CD4-positive, alpha-beta memory T cell (primary cell): ENCODE results near the gene ENSA. TPM values are rescaled to one million over a fixed set of nuclear protein-coding genes. Genes with fewer than 3 reads are reported as not detected.
A peak's percentile ranks its signal among the peaks of the same experiment; 100 is the strongest.
"Not testable (repeated sequence)": the region's sequence is repeated elsewhere in the genome, so short reads cannot be mapped to it uniquely, and the experiment has no call there.

Experiments
- CTCF ChIA-PET: fragments of 350-600 bp; sonication (Branson Sonifier 250); formaldehyde crosslinking; loops from one replicate; lab custom pipeline; 2021; ENCODE audit warnings: inconsistent platforms; ENCODE audit not compliant: partially characterized antibody; lab: Charles Lee
- POLR2A ChIA-PET: fragments of 350-600 bp; sonication (Branson Sonifier 250); formaldehyde crosslinking; loops from one replicate; lab custom pipeline; 2021; ENCODE audit not compliant: partially characterized antibody; lab: Charles Lee
- DNase-seq, 5 donors: peaks; one replicate each; pipeline versions ENCODE4 v3.0.0 to v3.0.0-alpha.2; 2020 to 2022; ENCODE audit warnings: mixed read lengths in 1 of 5
- H3K27ac ChIP-seq: one replicate; pipeline ENCODE4 v1.7.0; 2013; ENCODE audit warnings: low read depth, low read length
- H3K27me3 ChIP-seq: 2 replicates; pipeline ENCODE4 v1.7.0; 2013; ENCODE audit warnings: mild to moderate bottlenecking, low read length, moderate library complexity; ENCODE audit not compliant: insufficient read depth
- H3K36me3 ChIP-seq: 2 replicates; pipeline ENCODE4 v1.7.0; 2013; ENCODE audit warnings: mild to moderate bottlenecking, low read length, moderate library complexity; ENCODE audit not compliant: insufficient read depth
- H3K4me1 ChIP-seq: 2 replicates; pipeline ENCODE4 v1.7.0; 2013; ENCODE audit warnings: mild to moderate bottlenecking, low read length, moderate library complexity; ENCODE audit not compliant: insufficient read depth
- H3K4me3 ChIP-seq, 2 donors: one replicate each; pipeline ENCODE4 v1.7.0; 2013; ENCODE audit warnings: low read length in 2 of 2, mild to moderate bottlenecking in 1 of 2
- H3K9me3 ChIP-seq, 2 donors: one replicate each; pipeline ENCODE4 v1.7.0; 2013; ENCODE audit warnings: low read length in 2 of 2, control low read depth in 1 of 2; ENCODE audit not compliant: control insufficient read depth in 1 of 2
- H3K27ac Mint-ChIP-seq, 7 donors: one replicate each; pipeline ENCODE4 v1.8.0; 2020 to 2021; ENCODE audit warnings: mixed read lengths in 7 of 7, mild to moderate bottlenecking in 6 of 7, inconsistent platforms in 3 of 7, moderate library complexity in 3 of 7
- H3K27me3 Mint-ChIP-seq, 2 donors: one replicate each; pipeline ENCODE4 v1.8.0; 2020 to 2021; ENCODE audit warnings: mixed read lengths in 2 of 2
- H3K36me3 Mint-ChIP-seq, 2 donors: one replicate each; pipeline ENCODE4 v1.8.0; 2020 to 2021; ENCODE audit warnings: mixed read lengths in 2 of 2, inconsistent platforms in 1 of 2, mild to moderate bottlenecking in 1 of 2
- H3K4me1 Mint-ChIP-seq, 4 donors: one replicate each; pipeline ENCODE4 v1.8.0; 2020 to 2021; ENCODE audit warnings: mixed read lengths in 4 of 4, mild to moderate bottlenecking in 1 of 4
- H3K4me3 Mint-ChIP-seq, 8 donors: one replicate each; pipeline ENCODE4 v1.8.0; 2020 to 2021; ENCODE audit warnings: mixed read lengths in 8 of 8, mild to moderate bottlenecking in 7 of 8, moderate library complexity in 6 of 8, inconsistent platforms in 3 of 8
- H3K9me3 Mint-ChIP-seq, 8 donors: one replicate each; pipeline ENCODE4 v1.8.0; 2020 to 2021; ENCODE audit warnings: mixed read lengths in 8 of 8, mild to moderate bottlenecking in 5 of 8, inconsistent platforms in 3 of 8, moderate library complexity in 1 of 8
- intact Hi-C: fragments of 100-400 bp; cut with micrococcal nuclease; formaldehyde crosslinking; loops from one replicate; pipeline ENCODE4 v1.15.1; 2023
- polyA plus RNA-seq, 2 donors: library from polyadenylated mRNA; unstranded; fragments of 300-500 nt; fragmentation: Illumina TruSeq; gene quantifications; one replicate each; pipeline ENCODE4 v1.2.3, GENCODE V29; 2021
- total RNA-seq, 2 experiments: library from RNA; stranded (reverse); gene quantifications; one replicate each; pipeline ENCODE4 v1.2.3, GENCODE V29; 2021

The ENSA gene
- total and polyA plus RNA-seq, 4 experiments from 2014 or later: 52.4 to 101 (median 77.4) TPM

DNA sequence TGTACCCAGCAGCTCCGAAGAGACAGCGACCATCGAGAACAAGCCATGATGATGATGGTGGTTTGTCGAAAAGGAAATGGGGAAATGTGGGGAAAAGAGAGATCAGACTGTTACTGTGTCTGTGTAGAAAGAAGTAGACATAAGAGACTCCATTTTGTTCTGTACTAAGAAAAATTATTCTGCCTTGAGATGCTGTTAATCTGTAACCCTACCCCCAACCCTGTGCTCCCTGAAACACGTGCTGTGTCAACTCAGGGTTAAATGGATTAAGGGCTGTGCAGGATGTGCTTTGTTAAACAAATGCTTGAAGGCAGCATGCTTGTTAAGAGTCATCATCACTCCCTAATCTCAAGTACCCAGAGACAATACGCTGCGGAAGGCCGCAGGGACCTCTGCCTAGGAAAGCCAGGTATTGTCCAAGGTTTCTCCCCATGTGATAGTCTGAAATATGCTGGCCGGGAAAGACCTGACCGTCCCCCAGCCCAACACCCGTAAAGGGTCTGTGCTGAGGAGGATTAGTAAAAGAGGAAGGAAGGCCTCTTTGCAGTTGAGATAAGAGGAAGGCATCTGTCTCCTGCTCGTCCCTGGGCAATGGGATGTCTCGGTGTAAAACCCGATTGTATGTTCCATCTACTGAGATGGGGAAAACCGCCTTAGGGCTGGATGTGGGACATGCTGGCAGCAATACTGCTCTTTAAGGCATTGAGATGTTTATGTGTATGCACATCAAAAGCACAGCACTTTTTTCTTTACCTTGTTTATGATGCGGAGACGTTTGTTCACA lies 5.6 kb upstream of the ENSA start:
- H3K9me3 Mint-ChIP-seq, H3K9me3 ChIP-seq, H3K36me3 Mint-ChIP-seq, H3K27ac Mint-ChIP-seq, H3K4me3 Mint-ChIP-seq, CTCF ChIA-PET, H3K4me3 ChIP-seq, POLR2A ChIA-PET, intact Hi-C loops, H3K27me3 ChIP-seq, H3K27ac ChIP-seq, H3K4me1 Mint-ChIP-seq, H3K36me3 ChIP-seq, H3K4me1 ChIP-seq, DNase-seq, H3K27me3 Mint-ChIP-seq: not testable (repeated sequence)

DNA sequence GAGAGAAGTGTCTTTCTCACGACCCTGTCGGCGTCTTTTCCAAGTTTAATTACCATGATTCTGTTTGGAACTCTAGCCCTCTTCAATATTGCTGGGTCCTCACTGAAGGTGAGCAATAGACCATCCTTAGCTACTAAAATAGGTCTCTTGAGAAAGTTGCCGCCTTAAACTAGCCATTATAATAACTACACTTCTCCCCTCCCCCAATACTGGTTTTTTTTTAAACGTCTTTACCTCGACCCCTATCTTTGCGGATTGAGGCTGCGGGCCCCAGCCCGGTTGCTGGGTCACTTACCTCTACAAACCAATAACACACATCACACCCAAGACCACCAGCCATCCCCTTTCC lies 672 bp downstream of the ENSA start:
- POLR2A ChIA-PET: interaction anchor here (0.6 to 5.9 kb wide), 20 partner anchors 9 to 741 kb away, joined by 3 to 191 read pairs (median 8); partner anchors contain the start of genes ANP32E, CERS2, FALEC and GOLPH3L
- no peak for DNase-seq
- no peak overlapping the region for H3K4me3 Mint-ChIP-seq
- CTCF ChIA-PET: interaction anchor here (1.1 to 4.9 kb wide), 7 partner anchors 8 to 294 kb away, joined by 3 to 102 read pairs (median 4); partner anchors contain the start of gene MCL1
- peaks cover 29% of the 10 kb centered on the region for H3K4me1 ChIP-seq
- no peak overlapping the region for H3K27ac Mint-ChIP-seq
- H3K27me3 Mint-ChIP-seq: no peaks in the 10 kb centered on the region
- no peaks in the 10 kb centered on the region for H3K9me3 ChIP-seq
- peak overlapping the region; percentile 78 to 80 for H3K4me3 ChIP-seq
- peaks cover 31 to 38% of the 10 kb centered on the region in 2 donors for H3K36me3 Mint-ChIP-seq
- H3K27ac ChIP-seq: peak overlapping the region; percentile 98
- intact Hi-C loops: loop anchor here (1.0 to 5.0 kb wide), 8 partner anchors 17 to 392 kb away; partner anchors contain the start of genes ANP32E, GOLPH3L, MCL1 and RPRD2
- H3K9me3 Mint-ChIP-seq: no peaks in the 10 kb centered on the region
- no peaks in the 10 kb centered on the region for H3K27me3 ChIP-seq
- H3K36me3 ChIP-seq: peaks cover 34% of the 10 kb centered on the region
- H3K4me1 Mint-ChIP-seq: peaks cover 20 to 21% (median 21%) of the 10 kb centered on the region in 4 donors

DNA sequence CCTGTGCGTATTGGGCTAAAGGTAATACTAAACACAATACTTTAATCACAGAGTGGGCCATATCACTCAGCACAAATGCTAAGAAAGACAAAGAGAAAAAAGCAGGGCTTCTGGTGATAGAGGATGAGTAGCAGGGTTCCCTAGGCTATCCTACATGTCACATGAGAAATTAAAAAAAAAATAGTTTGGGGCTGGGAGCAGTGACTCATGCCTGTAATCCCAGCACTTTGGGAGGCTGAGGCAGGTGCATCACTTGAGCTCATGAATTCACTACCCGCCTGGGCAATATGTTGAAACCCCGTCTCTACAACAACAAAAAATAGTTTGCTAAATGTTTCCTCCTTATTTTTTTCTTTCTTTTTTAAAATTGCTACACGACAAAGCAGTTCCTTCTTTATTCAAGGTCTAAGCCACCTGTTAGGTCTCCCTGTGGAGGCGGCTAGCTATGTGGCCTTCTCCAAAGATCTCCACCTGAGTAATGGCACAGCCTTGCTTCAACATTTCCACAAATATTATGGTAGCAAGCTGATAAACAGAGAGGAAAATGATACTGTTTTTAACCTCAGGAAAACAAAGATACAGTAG lies 1.5 kb downstream of the ENSA start:
- Mint-ChIP-seq H3K27ac (peak overlapping the region in 3 of 7 donors; percentile 50 to 57 (median 55)), H3K27me3 (no peaks in the 10 kb centered on the region), H3K4me1 (peaks cover 21 to 26% (median 24%) of the 10 kb centered on the region in 4 donors), H3K36me3 (peaks cover 39 to 46% of the 10 kb centered on the region in 2 donors), H3K9me3 (no peaks in the 10 kb centered on the region), H3K4me3 (peak overlapping the region in 2 of 8 donors; percentile 40 to 52)
- H3K9me3 ChIP-seq: no peaks in the 10 kb centered on the region
- H3K4me1 ChIP-seq: peaks cover 29% of the 10 kb centered on the region
- intact Hi-C loops: loop anchor here (2.0 to 5.0 kb wide), 4 partner anchors 67 to 299 kb away; partner anchors contain the start of genes RPRD2, SETDB1 and TARS2
- no peaks in the 10 kb centered on the region for H3K27me3 ChIP-seq
- H3K4me3 ChIP-seq: peak overlapping the region; percentile 78 to 80
- peak overlapping the region; percentile 98 for H3K27ac ChIP-seq
- no peak for DNase-seq
- peaks cover 37% of the 10 kb centered on the region for H3K36me3 ChIP-seq
- POLR2A ChIA-PET: interaction anchor here (0.7 to 5.9 kb wide), 11 partner anchors 8 to 349 kb away, joined by 3 to 191 read pairs (median 8); partner anchors contain the start of genes FALEC, GOLPH3L, MCL1 and TARS2
- CTCF ChIA-PET: interaction anchor here (0.8 to 4.9 kb wide), 5 partner anchors 8 to 66 kb away, joined by 3 to 102 read pairs (median 4); no protein-coding TSS in a partner anchor

DNA sequence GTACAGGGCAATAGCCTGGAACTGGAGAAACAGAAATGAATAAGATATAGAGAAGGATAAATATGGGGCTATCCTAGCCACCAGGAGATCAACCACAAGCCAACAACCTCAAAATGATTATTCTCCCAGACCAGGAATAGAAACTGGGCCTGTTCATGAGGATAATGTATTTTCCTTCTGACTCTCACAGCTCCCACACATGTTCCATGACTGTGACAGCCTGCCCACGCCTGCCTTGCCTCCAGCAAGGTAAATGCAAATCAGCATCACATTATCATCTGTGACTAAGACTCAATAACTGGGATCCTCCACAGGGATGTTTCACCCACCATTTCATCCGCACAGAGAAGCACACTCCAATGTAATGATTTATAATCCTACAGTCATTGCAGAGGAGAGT lies 3.3 kb downstream of the ENSA start:
- H3K4me3 ChIP-seq: no peak overlapping the region
- H3K27ac ChIP-seq: no peak overlapping the region
- CTCF ChIA-PET: interaction anchor here (4.9 kb wide), 1 partner anchor 64 kb away, joined by 102 read pairs; no protein-coding TSS in a partner anchor
- DNase-seq: no peak
- H3K4me1 ChIP-seq: peaks cover 41% of the 10 kb centered on the region
- Mint-ChIP-seq H3K4me3 (peak overlapping the region in 2 of 8 donors; percentile 25 to 35), H3K27me3 (no peaks in the 10 kb centered on the region), H3K4me1 (peaks cover 30 to 43% (median 34%) of the 10 kb centered on the region in 4 donors), H3K9me3 (no peaks in the 10 kb centered on the region), H3K27ac (peak overlapping the region in 4 of 7 donors; percentile 33 to 77 (median 72)), H3K36me3 (peaks cover 43 to 62% of the 10 kb centered on the region in 2 donors)
- intact Hi-C loops: loop anchor here (5.0 kb wide), 1 partner anchor 139 kb away; the partner anchor contains the start of gene TARS2
- H3K27me3 ChIP-seq: no peaks in the 10 kb centered on the region
- H3K9me3 ChIP-seq: no peaks in the 10 kb centered on the region
- POLR2A ChIA-PET: interaction anchor here (5.7 to 5.9 kb wide), 2 partner anchors 52 to 64 kb away, joined by 190 to 191 read pairs; partner anchors contain the start of gene MCL1
- peaks cover 37% of the 10 kb centered on the region for H3K36me3 ChIP-seq

DNA sequence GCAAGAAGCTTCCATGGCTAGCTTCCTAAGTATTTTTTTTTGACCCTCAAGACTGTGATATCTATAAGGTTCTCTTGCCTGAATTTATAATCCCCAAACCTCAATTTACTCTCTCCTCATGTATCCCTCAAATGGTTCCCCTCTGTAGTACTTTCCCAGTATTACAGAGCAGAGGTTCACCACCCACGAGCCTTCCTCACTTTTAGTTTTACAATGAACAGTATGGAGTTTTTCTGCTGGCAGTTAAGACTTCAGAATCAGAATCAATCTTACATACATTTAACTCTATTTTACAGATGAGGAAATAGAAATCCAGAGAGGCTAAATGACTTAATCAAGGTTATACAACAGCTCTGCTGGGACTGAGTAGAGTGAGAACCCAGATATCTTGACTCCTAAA lies 4.9 kb downstream of the ENSA start:
- H3K4me1 Mint-ChIP-seq: peaks cover 35 to 54% (median 44%) of the 10 kb centered on the region in 4 donors
- intact Hi-C loops: loop anchor here (5.0 kb wide), 1 partner anchor 162 kb away; no protein-coding TSS in a partner anchor
- H3K36me3 ChIP-seq: peaks cover 42% of the 10 kb centered on the region
- not testable (repeated sequence) for H3K9me3 Mint-ChIP-seq, H3K9me3 ChIP-seq, H3K27me3 Mint-ChIP-seq, H3K27me3 ChIP-seq, H3K27ac ChIP-seq, H3K4me3 ChIP-seq, DNase-seq
- H3K4me1 ChIP-seq: peaks cover 50% of the 10 kb centered on the region
- peaks cover 50 to 71% of the 10 kb centered on the region in 2 donors for H3K36me3 Mint-ChIP-seq
- CTCF ChIA-PET: interaction anchor here (16.8 kb wide), 1 partner anchor 62 kb away, joined by 501 read pairs; no protein-coding TSS in a partner anchor
- POLR2A ChIA-PET: interaction anchor here (0.7 to 8.3 kb wide), 3 partner anchors 11 to 64 kb away, joined by 3 to 122 read pairs (median 5); partner anchors contain the start of gene MCL1
- H3K27ac Mint-ChIP-seq: peak overlapping the region; percentile 13 to 84 (median 57)
- peak overlapping the region in 1 of 8 donors; percentile 31 for H3K4me3 Mint-ChIP-seq

DNA sequence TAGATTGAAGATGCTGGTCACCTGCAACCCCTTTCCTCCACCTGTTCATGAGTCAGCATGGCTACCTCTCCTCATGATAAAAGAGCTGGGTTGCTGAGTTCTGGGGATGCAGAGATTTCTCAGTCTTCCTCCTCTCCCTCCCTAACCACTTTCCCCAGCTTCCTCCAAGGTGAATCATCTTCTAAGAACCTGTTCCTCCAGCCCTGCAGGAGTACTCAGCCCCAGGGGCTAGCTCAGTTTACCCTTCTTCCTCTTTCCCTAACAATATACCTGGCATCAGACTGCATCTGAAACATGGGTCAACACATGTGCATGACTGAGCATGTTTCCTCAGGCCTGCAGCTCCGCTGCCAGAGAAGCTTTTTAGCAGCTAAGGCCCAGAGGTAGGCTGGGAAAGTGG lies 5.3 kb downstream of the ENSA start:
- not testable (repeated sequence) for H3K4me3 Mint-ChIP-seq, H3K27ac ChIP-seq, H3K4me3 ChIP-seq, H3K27me3 Mint-ChIP-seq, H3K9me3 Mint-ChIP-seq, H3K9me3 ChIP-seq, DNase-seq, H3K27me3 ChIP-seq
- H3K36me3 ChIP-seq: peaks cover 42% of the 10 kb centered on the region
- CTCF ChIA-PET: interaction anchor here (1.6 to 16.8 kb wide), 2 partner anchors 9 to 62 kb away, joined by 4 to 501 read pairs; no protein-coding TSS in a partner anchor
- H3K36me3 Mint-ChIP-seq: peaks cover 54 to 76% of the 10 kb centered on the region in 2 donors
- peaks cover 54% of the 10 kb centered on the region for H3K4me1 ChIP-seq
- peak overlapping the region in 5 of 7 donors; percentile 53 to 82 (median 60) for H3K27ac Mint-ChIP-seq
- H3K4me1 Mint-ChIP-seq: peaks cover 39 to 58% (median 48%) of the 10 kb centered on the region in 4 donors
- intact Hi-C loops: loop anchor here (5.0 kb wide), 1 partner anchor 162 kb away; no protein-coding TSS in a partner anchor
- POLR2A ChIA-PET: interaction anchor here (0.7 to 8.3 kb wide), 3 partner anchors 10 to 63 kb away, joined by 3 to 122 read pairs (median 5); partner anchors contain the start of gene MCL1
